Mucosa of descending colon (tissue), 3 donors: ENCODE results near the gene IL24. TPM values are rescaled to one million over a fixed set of nuclear protein-coding genes. Genes with fewer than 3 reads are reported as not detected.

Experiments used
- ATAC-seq: fragments of 200-7000 bp; cut with Tn5 transposase; one replicate; pipeline ENCODE4 v1.9.1; 2020; ENCODE audit warnings: mild to moderate bottlenecking, moderate library complexity
- DNase-seq, 3 donors: peaks; one replicate each; pipeline ENCODE4 v3.0.0-alpha.2; 2020
- H3K36me3 ChIP-seq: fragments of 200-600 bp; one replicate; pipeline ENCODE4 v1.8.0; 2021; ENCODE audit warnings: low read depth, mild to moderate bottlenecking
- H3K4me1 ChIP-seq: fragments of 200-600 bp; one replicate; pipeline ENCODE4 v1.8.0; 2021; ENCODE audit warnings: low read depth, mild to moderate bottlenecking
- H3K4me3 ChIP-seq: fragments of 200-600 bp; one replicate; pipeline ENCODE4 v1.8.0; 2021; ENCODE audit warnings: mild to moderate bottlenecking
- H3K9me3 ChIP-seq: fragments of 200-600 bp; one replicate; pipeline ENCODE4 v1.8.0; 2021; ENCODE audit warnings: mild to moderate bottlenecking
- CTCF ChIP-seq: fragments of 200-600 bp; IDR thresholded peaks from one replicate; pipeline ENCODE4 v1.8.0; 2022; ENCODE audit warnings: antibody characterized with exemption, mild to moderate bottlenecking
- intact Hi-C, 2 donors: fragments of 100-400 bp; cut with DNase I in 1 of 2; cut with micrococcal nuclease in 1 of 2; formaldehyde crosslinking; loops; one replicate each; pipeline versions ENCODE4 v1.11.0 to v1.11.1; 2022; cut with DNase I, micrococcal nuclease
- total RNA-seq, 3 donors: library from RNA; stranded (reverse); fragmentation: NEBNext Ultra II Directional in 2 of 3; extraction: Animal tissue kit (Norgen Biotek cat#: 25700) in 2 of 3; gene quantifications; one replicate each; pipeline versions ENCODE4 v1.2.1 to v1.2.4, GENCODE V29; 2021 to 2023
- donor health status: DM: no; HTN: no; CAD: no; lungs with moderate emphysema.
- donor health status: DM: no; HTN: no; CAD: no.
- donor health status: DM: no; HTN: yes; CAD: no.

The IL24 gene
- total RNA-seq, 3 donors from 2014 or later = not detected

GRCh38 chr1:206945779-206946178 is 48.5 kb downstream of the IL24 start:
- DNase-seq (no peak), ATAC-seq (no peak)
- H3K9me3 ChIP-seq = no peaks in the 10 kb centered on the region
- H3K36me3 ChIP-seq = no peaks in the 10 kb centered on the region
- no peak for TF ChIP-seq CTCF
- intact Hi-C loops = no loop called here
- peaks cover 19% of the 10 kb centered on the region for H3K4me1 ChIP-seq
- H3K4me3 ChIP-seq = peak overlapping the region; percentile 50

DNA sequence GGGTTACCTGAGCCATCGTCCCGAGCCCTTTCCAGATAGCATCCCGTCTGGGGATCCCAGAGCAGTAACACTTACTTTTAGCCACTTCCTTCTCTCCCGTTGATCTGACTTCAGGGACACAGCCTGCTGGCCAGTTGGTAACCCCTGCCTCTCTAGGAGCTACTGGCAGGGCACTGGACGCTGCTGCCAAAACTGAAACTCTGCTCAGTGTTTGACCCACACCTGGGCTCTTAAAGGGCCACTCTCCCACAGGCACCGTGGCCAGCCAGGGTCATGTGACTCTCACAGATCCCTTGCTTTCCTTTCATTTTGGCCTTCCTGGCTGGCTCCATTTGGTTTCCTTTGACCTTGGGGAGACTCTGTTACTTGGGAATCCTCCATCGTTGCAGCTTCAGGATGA is 49.0 kb downstream of the IL24 start, which contains the start of gene PIGR:
Gene PIGR (minus strand): TSS at position 206 of the 400 bp plus-strand sequence. CDS start 5,935 bp downstream, outside the sequence.
- H3K9me3 ChIP-seq = no peaks in the 10 kb centered on the region
- no peak for TF ChIP-seq CTCF
- DNase-seq = peak; percentile 87 to 91 (median 88)
- peaks cover 21% of the 10 kb centered on the region for H3K4me1 ChIP-seq
- H3K36me3 ChIP-seq = no peaks in the 10 kb centered on the region
- intact Hi-C loops = no loop called here
- ATAC-seq = peak; percentile 68
- peak within 1 kb of the TSS; percentile 50 for H3K4me3 ChIP-seq

DNA sequence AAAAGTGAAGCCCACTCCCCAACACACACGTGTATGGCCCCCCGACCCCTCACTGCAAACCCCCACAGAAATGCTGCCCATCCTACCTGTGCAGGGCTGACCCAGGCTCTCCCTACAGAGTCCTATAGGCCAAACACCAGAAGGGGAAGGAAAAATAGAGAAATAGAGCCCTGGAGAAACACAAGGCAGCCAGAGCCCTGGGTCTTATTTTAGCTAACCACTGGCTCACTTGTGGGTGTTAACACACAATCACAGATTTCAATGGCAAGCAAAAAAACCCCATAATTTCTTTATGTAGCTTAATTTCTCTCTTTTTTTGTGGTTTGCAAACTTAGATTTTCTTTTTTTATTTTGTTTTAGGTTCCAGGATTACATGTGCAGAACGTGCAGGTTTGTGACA is 50.0 kb downstream of the IL24 start:
- intact Hi-C loops = no loop called here
- Histone ChIP-seq H3K4me1 (peaks cover 30% of the 10 kb centered on the region), H3K4me3 (no peak overlapping the region), H3K36me3 (no peaks in the 10 kb centered on the region), H3K9me3 (no peaks in the 10 kb centered on the region)
- TF ChIP-seq CTCF = no peak
- DNase-seq (no peak), ATAC-seq (no peak)

GRCh38 chr1:206949208-206949607 is 52.0 kb downstream of the IL24 start:
- peaks cover 50% of the 10 kb centered on the region for H3K4me1 ChIP-seq
- intact Hi-C loops = no loop called here
- H3K36me3 ChIP-seq = no peaks in the 10 kb centered on the region
- DNase-seq (no peak), ATAC-seq (no peak)
- no peak overlapping the region for H3K4me3 ChIP-seq
- TF ChIP-seq CTCF = no peak
- no peaks in the 10 kb centered on the region for H3K9me3 ChIP-seq

DNA sequence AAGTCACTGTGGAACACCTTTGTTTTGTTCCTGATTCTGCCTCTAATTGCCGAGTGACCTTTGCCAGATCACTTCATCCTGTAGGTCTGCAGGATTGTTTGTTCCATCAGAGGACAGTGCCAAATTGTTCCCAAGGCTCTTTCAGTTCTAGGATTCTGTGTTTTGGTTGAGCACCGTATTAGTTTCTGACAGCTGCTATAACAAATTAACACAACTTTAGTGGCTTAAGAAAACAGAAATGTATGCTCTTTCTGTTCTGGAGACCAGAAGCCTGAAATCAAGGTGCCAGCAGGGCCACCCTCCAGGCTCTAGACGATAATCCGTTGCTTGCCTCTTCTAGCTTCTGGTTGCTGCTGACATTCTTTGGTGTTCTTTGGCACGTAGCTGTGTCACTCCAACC is 52.4 kb downstream of the IL24 start:
- no peak for TF ChIP-seq CTCF
- H3K36me3 ChIP-seq = no peaks in the 10 kb centered on the region
- ATAC-seq = no peak
- peaks cover 53% of the 10 kb centered on the region for H3K4me1 ChIP-seq
- DNase-seq = no peak
- H3K9me3 ChIP-seq = no peaks in the 10 kb centered on the region
- intact Hi-C loops = no loop called here
- no peak overlapping the region for H3K4me3 ChIP-seq
